HG02798 (cell line): Measurements from ENCODE around the gene SPTSSA.
"Not testable (repeated sequence)": the region's sequence is repeated elsewhere in the genome, so short reads cannot be mapped to it uniquely, and the experiment has no call there.

Source experiments
- ATAC-seq: cut with Tn5 transposase; IDR thresholded peaks from one replicate; pipeline ENCODE4 v1.9.1; 2021; ENCODE audit warnings: mild to moderate bottlenecking; ENCODE audit not compliant: unreplicated experiment, poor library complexity

The SPTSSA gene

GRCh38 chr14:34462132-34462893, at the start of gene SPTSSA:
SPTSSA (minus strand) TSS chr14:34462240; CDS start chr14:34462207, 33 bp downstream.
- peak; percentile 96 for ATAC-seq

- no peak for ATAC-seq
These were observed 45.8 kb upstream of the SPTSSA start for GRCh38 chr14:34507884-34508283.

DNA sequence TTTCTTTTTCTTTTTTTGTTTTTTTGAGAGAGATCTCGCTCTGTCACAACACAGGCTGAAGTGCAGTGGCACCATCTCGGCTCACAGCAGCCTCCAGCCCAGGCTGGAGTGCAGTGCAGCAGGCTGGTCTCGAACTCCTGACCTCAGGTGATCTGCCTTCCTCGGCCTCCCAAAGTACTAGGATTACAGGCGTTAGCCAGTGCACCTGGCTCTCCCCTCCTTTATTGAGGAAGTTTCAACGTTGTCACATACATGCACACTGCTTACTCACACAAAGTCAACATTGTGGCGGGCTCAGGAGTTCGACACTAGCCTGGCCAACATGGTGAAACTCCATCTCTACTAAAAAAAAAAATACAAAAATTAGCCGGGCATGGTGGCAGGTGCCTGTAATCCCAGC, 45.4 kb upstream of the SPTSSA start:
- ATAC-seq = no peak

DNA sequence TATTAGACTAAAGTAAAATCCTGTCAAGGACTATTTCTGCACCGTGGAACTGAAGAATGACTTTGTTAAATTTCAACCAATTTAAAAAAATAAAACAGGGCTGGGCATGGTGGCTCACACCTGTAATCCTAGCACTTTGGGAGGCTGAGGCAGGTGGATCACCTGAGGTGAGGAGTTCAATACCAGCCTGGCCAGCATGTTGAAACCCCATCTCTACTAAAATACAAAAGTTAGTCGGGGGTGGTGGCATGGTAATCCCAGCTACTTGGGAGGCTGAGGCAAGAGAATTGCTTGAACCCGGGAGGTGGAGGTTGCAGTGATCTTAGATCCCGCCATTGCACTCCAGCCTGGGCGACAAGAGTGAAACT, 43.1 kb upstream of the SPTSSA start:
- ATAC-seq = not testable (repeated sequence)

- ATAC-seq = not testable (repeated sequence)
These were observed 42.0 kb upstream of the SPTSSA start for GRCh38 chr14:34504027-34504426.

DNA sequence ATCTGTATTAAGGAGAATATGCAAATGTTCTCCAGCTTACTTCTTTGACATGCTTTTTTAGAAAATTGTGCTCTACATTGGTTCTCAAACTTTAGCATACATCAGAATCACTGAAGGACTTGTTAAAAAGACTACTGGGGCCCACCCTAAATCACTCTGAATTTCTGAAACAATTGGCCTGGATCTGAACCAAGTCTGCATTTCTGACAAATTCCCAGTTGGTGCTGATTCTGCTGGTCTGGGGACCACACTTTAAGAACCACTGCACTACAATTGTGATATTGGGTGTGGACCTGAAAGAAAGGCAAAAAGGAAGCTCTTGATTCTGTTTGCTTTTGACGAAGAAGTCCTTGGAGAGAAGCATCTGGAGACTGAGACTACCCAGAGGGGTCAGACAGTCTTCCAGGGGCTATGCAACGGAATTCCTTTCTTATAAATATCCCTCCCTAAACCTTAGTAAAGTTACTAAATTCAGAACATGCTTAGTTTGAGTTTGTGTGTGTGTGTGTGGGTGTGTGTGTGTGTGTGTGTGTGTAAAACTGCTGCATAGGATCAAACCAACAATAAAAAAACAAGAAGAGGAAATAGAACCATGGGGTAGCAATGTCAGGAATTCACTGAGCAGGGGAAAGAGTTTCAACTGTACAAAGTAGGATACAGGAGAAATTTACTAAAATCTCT, 40.6 kb upstream of the SPTSSA start:
- ATAC-seq = no peak

GRCh38 chr14:34502001-34502400, 40.0 kb upstream of the SPTSSA start:
- ATAC-seq = no peak

GRCh38 chr14:34501004-34501580, 39.1 kb upstream of the SPTSSA start:
- no peak for ATAC-seq

- peak; percentile 64 for ATAC-seq
These were observed 36.8 kb upstream of the SPTSSA start for GRCh38 chr14:34498684-34499412.

DNA sequence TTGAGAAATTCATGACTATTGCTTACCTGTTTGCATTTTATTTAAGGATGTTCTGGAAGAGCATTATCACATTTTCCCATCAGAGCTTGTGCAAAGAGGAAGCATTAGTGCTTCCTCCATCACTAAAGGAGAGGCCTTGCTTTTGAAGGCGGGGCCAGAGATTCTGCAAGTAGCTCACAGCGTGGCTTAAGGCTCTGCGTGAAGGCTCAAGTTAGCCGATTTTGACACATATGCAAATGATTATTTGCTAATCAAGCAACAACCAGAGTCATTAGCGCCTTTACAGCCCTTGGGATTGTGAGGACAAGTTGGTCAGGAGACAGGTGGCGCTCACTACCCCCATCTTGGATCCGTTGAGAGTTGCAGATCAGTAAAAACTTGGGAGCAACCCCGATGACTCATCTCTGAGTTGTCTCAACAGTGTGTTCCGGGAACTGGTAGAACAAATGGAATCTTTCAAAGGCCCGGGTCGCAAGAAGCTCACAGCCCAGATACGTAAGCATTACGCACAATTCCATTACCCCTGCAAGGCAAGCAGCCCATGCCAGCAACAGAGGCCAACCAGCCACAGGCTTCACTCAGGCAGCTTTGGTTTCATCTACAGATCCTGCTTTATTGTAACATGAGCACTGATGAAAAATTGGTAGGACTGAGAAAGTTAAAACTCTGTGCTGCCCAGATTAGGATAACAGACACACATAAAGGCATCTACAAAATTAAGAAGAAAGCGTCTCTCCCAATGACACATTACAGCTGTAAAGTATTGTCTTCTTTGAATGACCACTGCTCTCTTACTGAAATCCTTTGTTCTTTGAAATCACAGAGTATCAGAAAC, 34.9 kb upstream of the SPTSSA start:
- no peak for ATAC-seq

- no peak for ATAC-seq
These were observed 34.1 kb upstream of the SPTSSA start for GRCh38 chr14:34496007-34496678.

DNA sequence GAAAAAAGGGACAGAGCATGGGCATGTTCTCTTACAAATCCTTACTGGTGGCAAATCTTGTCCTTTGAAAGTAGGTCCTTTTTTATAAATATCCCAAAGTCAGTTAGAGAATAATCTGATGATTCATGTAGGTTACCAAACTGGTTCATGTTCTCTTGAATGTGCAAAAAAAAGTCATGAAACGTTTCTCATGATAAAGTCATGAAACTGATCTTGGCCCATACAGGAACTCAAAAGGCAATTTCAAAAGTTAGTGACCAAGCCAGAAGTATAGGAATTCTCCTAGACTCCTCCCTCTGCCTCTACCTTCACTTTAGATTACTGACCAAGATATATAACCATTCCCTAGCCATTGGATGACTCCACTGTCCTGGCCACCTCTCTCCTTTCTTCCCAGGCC, 27.3 kb upstream of the SPTSSA start:
- no peak for ATAC-seq

- no peak for ATAC-seq
These were observed 26.5 kb upstream of the SPTSSA start for GRCh38 chr14:34488528-34488927.

DNA sequence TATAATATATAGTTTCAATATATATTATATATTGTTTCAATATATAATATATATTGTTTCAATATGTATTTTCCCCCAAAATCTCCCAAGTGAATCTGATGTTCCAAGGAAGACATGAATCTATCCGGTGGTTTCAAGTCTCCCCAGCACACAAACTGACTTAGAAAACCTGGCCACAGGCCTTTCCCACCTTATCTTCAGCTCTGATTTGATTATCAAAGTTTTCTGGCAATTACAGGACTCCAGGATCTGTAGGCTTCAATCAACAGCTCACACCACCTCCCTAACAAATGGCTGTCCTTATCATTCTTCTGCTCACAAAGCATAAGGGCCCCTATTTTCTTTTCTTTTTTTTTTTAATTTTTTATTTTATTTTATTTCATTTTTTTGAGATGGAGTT, 22.7 kb upstream of the SPTSSA start:
- no peak for ATAC-seq

- ATAC-seq = no peak
These were observed 20.4 kb upstream of the SPTSSA start for GRCh38 chr14:34482463-34482862.

DNA sequence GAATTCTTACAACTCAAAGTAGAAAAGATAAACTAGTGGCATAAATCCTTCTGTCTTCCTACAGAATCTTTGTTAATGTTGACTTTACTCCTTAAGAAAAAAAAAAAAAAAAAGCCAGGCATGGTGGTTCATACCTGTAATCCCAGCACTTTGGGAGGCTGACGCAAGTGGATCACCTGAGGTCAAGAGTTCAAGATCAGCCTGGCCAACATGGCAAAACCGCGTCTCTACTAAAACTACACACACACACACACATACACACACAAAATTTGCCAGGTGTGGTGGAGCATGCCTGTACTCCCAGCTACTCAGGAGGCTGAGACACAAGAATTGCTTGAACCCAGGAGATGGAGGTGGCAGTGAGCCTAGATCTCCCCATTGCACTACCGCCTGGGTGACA, 17.7 kb upstream of the SPTSSA start:
- ATAC-seq = no peak

DNA sequence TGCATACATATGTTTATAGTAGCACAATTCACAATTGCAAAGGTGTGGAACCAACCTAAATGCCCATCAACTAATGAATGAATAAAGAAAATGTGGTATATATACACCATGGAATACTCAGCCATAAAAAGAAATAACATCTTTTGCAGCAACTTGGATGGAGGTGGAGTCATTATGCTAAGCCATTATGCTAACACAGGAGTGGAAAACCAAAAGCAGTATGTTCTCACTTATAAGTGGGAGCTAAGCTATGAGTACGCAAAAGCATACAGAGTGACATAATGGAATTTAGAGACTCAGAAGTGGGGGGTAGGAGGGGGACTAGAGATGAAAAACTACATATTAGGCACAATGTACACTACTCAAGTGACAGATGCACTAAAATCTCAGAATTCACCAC, 16.2 kb upstream of the SPTSSA start:
- no peak for ATAC-seq

DNA sequence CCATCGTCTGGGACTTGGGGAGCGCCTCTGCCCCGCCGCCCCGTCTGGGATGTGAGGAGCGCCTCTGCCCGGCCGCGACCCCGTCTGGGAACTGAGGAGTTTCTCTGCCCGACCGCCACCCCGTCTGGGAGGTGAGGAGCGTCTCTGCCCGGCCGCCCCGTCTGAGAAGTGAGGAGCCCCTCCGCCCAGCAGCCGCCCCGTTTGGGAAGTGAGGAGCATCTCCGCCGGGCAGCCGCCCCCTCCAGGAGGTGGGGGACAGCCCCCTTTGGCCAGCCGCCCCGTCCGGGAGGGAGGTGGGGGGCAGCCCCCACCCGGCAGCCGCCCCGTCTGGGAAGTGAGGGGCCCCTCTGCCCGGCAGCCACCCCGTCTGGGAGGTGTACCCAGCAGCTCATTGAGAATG, 14.0 kb upstream of the SPTSSA start:
- ATAC-seq = not testable (repeated sequence)

- no peak for ATAC-seq
These were observed 13.1 kb upstream of the SPTSSA start for GRCh38 chr14:34475163-34475562.
